Activated CD4-positive, alpha-beta T cell treated with anti-CD3 and anti-CD28 coated beads, Interleukin-2, Interleukin-6, amounts not matched to agents 100 ng/mL and 50 ng/mL, durations not matched to agents 16 hours and 8 hours (primary cell): ENCODE measurements around the gene CDH16.
A peak's percentile ranks its signal among the peaks of the same experiment; 100 is the strongest.

ENCODE experiments used
- DNase-seq: peaks from one replicate; pipeline ENCODE4 v3.0.0-alpha.2; 2020

Gene CDH16

DNA sequence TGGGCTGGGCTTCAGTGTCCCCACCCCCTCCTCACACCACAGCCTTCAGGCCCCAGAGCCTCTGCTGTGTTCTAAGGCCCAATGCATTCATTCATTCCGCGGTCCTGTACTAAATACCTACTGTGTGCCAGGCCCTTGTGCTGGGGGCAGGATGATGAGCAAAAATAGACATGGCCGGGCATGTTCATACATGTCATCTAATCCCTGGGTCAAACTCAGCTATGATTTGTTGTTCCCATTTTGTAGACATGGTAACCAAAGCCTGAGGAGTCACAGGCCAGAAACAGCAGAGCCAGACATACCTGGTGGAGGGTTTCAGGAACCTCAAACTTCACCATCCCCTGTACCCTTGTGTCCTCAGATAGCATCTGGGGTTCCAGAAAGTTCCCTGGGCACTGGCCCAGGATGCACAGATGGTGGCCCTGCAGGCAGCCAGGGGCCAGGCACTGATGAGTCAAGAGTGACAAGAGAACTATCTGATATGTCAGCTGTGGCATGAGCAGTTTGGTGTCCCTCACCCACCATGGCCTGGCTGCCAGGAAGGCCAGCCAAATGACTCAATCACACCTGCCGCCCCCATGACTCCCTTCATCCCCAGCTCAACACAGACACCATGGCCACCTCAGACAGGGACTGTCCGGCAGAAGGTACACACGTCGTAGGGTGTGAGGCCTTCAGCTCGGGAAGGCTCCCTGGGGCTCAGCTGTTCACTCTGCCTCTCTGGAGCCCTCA lies 9.4 kb upstream of the CDH16 start:
- DNase-seq, result no peak

DNA sequence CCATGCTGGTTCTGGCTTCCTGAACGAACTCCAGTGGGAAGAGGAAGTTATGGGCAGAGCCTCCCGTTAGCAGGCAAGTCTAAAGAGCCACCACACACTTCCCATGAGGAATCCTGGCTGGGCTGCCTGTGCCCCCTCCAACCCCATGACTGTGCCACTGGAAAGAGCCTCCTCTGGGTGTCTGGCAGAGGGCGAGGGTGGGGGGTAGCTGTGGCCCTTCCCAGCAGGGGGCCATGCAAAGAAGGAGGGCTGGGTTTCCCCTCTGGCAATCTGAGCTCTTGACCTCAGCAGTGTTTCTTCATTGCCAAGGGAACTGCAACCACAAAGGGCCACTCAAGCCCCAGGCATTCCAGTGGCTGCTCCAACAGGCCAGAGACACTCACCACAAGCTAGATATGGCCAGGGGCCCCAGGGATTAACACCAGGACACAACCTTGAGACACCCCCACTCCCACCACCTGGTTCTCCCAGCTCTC lies 8.3 kb upstream of the CDH16 start:
- no peak for DNase-seq

GRCh38 chr16:66926171-66926947 lies 7.7 kb upstream of the CDH16 start:
- no peak for DNase-seq

DNA sequence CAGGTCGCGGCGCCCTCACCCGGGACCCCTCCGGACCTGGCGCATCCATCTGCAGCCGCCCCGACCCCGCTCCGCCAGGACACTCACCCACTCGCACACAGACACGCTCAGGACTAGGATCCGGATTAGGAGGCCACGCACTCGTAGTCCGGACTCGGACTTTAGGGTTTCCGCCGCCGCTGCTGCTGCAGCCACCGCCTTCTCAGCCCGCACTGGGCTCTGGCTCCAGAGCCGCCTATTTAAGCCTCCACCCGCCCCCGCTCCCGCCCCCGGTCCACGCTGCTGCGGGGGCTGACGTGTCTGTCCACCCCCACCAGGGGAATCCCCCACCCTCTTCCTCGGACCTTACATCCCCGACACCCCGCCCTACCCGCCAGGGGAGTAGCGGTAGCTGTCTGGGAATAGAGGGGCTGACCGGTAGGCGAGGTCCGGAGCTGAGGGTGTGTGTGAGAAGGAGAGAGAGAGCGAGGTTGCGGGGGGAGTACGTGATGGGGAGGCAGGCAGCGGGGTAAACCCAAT lies 6.7 kb upstream of the CDH16 start, which contains the start of gene RRAD:
Gene RRAD, minus strand, starts transcription at position 214 of the 519 bp plus-strand sequence. CDS start 356 bp downstream, outside the sequence.
- DNase-seq, result no peak

DNA sequence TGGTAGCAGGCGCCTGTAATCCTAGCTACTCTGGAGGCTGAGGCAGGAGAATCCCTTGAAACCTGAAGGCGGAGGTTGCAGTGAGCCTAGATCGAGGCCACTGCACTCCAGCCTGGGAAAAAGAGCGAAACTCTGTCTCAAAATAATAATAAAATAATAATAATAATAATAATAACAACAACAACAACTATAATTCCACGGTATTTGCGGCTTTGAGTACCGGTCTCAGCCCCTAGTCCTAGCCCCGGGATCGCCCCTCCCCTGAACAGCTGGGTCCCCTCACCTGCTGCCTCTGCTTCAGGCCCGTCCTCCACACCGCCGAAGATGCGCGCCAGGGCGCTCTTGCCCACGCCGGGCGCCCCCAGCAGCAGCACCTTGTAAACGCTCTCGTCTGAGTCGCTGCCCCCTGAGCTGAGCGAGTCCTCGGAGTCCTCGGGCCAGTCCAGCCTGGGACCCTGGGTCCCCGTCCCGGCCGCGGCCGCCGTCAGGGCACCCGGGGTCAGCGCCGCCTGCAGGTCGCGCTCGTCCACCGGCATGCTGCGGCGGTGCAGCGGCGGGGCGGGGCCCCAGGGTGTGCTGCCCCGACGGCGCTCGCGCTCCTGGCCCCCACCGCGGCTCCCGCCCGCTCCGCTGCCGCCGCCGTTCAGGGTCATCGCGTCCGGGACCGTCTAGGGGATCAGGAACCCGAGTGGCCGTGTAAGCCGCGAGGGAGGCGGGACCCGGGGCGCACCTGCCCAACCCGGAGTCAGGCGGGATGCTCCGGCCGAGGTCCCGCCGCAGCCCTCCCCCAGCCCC lies 6.0 kb upstream of the CDH16 start:
- DNase-seq, result peak; percentile 44

DNA sequence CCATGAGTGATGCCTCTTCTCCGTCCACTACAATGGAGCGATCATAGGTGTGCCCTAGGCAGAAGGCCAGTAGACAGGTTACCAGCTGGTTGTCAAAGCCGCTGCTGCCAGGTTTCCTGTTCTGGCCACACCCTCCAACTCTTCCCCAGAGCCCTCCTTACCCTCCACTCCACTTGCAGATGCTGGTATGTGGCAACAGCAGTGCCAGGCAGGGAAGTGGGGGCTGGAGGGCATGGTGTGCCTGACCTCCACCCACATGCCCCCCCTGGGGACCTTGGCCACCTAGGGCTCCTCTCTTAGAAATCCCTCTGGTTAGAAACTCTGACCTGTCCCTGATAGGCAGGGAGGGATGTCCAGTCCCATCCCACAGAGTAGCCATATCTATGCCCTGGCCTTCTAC lies 5.2 kb upstream of the CDH16 start:
- no peak for DNase-seq

DNA sequence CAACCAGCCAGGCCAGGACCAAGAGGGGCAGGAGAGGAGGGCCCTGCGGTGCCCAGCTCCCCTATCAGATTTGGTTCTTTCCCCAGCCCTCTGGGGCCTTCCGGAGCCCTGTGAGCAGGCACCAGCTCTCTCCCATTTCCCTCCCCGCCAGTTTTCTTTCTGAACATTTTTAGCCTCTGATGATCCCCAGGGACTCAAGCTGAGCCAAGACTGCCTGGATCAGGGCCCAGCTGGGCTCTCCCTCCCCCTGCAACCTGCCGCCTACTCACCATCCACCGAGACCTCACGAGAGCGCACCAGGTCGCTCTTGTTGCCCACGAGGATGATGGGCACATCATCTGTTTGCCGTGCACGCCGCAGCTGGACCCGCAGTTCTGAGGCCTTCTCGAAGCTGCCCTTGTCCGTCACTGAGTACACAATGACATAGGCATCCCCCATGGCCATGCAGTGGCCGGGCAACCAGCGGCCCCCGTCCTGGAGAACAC lies 4.6 kb upstream of the CDH16 start:
- DNase-seq, result no peak

DNA sequence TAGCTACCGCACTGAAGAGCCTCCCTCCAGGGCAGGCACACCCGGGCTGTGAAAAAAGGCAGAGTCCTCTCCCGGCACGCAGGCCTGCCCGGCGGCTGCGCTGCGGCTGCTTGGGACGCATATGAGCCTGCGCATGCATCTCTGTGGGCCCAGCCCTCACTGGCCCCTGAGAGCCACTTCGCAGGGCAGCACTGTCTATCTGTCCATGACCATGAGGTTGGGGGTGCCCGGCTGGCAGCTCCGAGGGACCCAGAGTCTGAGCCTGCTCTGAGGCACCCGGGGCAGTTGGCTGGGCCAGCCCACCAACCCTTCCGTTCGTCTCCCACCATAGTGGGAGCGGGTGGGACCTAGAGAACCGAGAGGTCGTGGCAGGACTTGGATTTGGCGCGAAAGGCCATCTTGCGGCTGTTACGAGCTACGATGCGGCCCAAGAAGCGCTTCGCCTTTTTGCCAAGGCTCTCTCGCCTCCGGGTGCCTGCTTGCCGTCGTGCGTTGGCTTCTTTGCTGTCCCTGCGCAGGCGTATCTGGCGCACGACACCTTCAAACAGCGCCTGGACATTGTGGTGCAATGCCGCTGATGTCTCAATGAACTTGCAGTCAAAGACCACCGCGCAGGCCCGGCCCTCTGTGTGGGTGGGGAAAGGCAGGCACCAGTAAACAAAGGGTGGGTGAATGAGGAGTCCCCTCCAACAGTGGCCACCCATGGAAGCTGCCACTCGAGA lies 3.2 kb upstream of the CDH16 start:
- no peak for DNase-seq

DNA sequence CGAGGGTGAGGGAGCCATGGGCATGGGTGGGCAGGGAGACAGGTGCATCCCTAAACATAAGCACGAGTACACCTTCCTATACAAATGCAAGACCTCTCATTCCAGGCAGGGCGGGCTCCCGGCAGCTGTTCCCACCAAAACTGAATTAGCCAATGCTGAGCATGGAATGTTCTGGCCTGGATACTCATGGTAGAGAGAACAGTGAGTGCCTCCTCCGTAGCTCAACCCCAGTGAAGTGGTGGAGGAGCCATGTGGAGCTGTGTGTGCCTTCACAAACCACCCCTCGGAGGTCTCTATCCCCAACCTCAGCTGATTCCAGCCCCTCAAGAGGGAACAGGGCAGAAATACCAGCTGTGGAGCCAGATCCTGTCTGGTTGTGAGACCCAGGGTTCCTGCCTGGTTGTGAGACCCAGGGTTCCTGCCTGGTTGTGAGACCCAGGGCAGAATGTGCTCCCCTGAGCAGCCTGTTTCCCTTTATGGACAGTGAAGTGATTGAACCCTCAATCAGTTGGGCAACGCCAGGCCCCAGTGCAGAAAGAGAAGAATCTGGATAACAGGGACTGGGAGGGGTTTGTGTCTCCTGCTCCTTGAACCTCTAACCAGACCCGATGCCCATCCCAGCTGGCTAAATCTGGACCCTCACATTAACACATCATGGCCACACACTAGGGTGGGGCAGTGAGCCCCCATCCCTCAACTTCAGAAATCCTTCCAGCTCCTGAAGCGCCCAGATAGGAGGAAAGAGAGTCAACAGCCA lies 2.4 kb upstream of the CDH16 start:
- DNase-seq, result no peak

DNA sequence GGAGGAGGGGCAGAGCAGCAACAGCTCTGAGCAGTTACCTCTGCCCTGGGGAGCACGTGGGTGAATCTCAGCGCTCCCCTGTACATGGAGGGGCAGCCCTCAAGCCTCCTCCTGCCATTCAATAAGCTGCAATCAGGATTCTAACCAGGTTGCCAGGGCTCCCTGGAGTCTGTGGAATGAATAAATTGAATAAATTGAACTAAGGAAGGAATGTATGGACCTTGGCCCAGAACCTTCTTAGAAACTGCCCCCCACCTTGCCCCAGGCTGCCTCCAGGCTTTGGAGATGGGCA lies 1.6 kb upstream of the CDH16 start:
- no peak for DNase-seq

GRCh38 chr16:66919569-66920298 lies 1.0 kb upstream of the CDH16 start:
- DNase-seq, result no peak

GRCh38 chr16:66918355-66918754 lies 330 bp downstream of the CDH16 start:
- no peak for DNase-seq

- no peak for DNase-seq
Observed at GRCh38 chr16:66917741-66918140, 944 bp downstream of the CDH16 start.

DNA sequence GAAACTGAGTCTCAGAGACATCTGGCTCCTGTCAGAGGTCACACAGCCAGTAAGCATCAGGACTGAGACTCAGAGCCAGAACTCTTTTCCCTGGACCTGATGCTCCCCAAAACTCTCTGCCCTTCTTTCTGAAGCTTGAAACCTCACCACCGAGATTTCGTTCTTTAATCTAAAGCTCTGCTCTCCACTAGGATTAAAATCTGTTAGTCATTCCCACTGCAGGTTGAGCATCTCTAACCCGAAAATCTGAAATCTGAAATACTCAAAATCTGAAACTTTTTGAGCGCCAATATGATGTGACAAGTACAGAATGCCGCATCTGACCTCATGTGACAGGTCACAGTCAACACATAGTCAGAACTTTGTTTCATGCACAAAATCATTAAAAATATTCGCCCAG lies 2.2 kb downstream of the CDH16 start:
- no peak for DNase-seq

GRCh38 chr16:66915041-66915440 lies 3.6 kb downstream of the CDH16 start:
- DNase-seq, result no peak

- no peak for DNase-seq
Observed at GRCh38 chr16:66914541-66914940, 4.1 kb downstream of the CDH16 start.

GRCh38 chr16:66913711-66914110 lies 5.0 kb downstream of the CDH16 start:
- DNase-seq, result no peak

GRCh38 chr16:66913081-66913480 lies 5.6 kb downstream of the CDH16 start:
- no peak for DNase-seq

GRCh38 chr16:66911801-66912200 lies 6.9 kb downstream of the CDH16 start:
- no peak for DNase-seq

GRCh38 chr16:66911112-66911511 lies 7.6 kb downstream of the CDH16 start:
- no peak for DNase-seq
